OCI-LY1 (cell line): ENCODE results near the gene WDFY4.

Experiments used
- EZH2 ChIP-seq: fragments of 200-600 bp; sonication (generic), shearing (Covaris generic); IDR thresholded peaks from 2 replicates; pipeline ENCODE4 v1.8.0; 2017; ENCODE audit warnings: borderline replicate concordance, mixed run types, mild to moderate bottlenecking, antibody characterized with exemption, low read length, moderate library complexity, mixed read lengths
- TF ChIP-seq, protein P1 (sequence below): fragments of 200-600 bp; sonication (generic), shearing (Covaris generic); IDR thresholded peaks from 2 replicates; pipeline ENCODE4 v1.5.1; 2017; ENCODE audit warnings: mild to moderate bottlenecking, antibody characterized with exemption, low read length, moderate library complexity, mixed read lengths

DNA sequence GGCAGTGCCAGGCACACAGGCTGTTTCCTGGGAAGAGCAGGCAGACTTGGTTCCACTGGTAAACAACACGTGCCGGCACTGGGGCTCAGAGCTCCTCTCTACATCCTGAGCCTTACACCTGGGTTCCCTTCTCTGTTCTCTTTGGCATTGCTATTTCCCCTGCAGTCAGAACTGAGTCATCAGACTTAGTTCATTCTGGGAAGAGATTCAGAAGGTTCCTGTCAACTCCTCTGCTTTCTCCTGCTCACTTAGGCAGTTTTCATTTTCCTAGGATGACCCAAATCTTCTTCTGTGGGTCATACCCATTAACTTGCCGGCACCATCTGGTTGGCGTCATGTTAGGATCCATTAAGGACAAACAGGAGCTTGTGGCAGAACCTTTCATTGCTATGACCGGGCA is 288.4 kb downstream of the WDFY4 start:
- TF ChIP-seq, protein P1, sequence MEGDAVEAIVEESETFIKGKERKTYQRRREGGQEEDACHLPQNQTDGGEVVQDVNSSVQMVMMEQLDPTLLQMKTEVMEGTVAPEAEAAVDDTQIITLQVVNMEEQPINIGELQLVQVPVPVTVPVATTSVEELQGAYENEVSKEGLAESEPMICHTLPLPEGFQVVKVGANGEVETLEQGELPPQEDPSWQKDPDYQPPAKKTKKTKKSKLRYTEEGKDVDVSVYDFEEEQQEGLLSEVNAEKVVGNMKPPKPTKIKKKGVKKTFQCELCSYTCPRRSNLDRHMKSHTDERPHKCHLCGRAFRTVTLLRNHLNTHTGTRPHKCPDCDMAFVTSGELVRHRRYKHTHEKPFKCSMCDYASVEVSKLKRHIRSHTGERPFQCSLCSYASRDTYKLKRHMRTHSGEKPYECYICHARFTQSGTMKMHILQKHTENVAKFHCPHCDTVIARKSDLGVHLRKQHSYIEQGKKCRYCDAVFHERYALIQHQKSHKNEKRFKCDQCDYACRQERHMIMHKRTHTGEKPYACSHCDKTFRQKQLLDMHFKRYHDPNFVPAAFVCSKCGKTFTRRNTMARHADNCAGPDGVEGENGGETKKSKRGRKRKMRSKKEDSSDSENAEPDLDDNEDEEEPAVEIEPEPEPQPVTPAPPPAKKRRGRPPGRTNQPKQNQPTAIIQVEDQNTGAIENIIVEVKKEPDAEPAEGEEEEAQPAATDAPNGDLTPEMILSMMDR: no peak
- TF ChIP-seq EZH2: no peak
